Glomerular endothelial cell (primary cell): Measurements from ENCODE around the gene GALNT18. TPM values are rescaled to one million over a fixed set of nuclear protein-coding genes. Genes with fewer than 3 reads are reported as not detected.

Experiments
- DNase-seq: peaks from one replicate; pipeline ENCODE4 v3.0.0-alpha.2; 2011; ENCODE audit warnings: low read depth, low spot score; ENCODE audit errors: extremely low read depth
- total RNA-seq: library from RNA; depleted of rRNA; stranded (reverse); fragments of >200 nt; gene quantifications from 2 replicates; pipeline ENCODE4 v1.2.3, GENCODE V29; 2015

GALNT18 gene
- total RNA-seq, 1 donor from 2014 or later = 101 TPM

DNA sequence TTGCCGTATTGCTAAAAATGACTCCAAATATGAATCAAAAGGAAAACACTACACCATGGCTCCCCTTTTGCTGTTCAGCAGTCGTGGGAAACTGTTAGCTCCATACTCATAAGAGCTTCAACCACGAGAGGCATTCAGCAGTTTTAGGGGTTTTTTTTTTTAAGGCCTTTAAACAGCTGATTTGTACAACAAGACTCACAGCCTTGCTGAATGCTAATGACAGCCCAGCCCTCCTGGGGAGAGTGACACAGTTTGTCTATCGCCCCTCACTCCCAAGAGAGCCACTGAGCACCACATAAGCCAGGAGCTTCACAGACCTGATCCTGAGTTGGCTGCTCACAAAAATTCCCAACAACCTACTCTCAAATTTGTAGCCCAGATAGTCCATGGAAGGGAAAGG is 32.4 kb downstream of the GALNT18 start:
- no peak for DNase-seq

- no peak for DNase-seq
Measured at GRCh38 chr11:11588891-11589290, 32.9 kb downstream of the GALNT18 start.

GRCh38 chr11:11588243-11588642 is 33.6 kb downstream of the GALNT18 start:
- no peak for DNase-seq

DNA sequence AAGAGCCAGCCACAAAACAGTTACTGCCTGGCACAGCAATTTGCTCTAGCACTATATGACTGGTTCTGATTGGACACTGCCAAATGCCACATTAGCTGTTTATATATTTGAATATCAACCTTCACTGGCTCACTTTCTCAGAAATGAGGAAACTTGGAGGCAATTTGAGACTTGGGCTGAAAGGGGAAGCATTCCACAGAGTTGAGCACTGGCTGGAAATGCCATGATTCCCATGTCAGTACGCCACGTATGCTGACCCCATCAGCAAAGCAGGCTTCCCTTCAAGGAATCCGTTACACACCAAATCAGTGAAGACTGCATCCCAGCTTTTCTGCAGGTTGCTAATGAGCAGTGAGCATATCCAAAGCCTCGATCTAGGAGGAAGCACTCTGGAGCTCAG is 34.7 kb downstream of the GALNT18 start:
- DNase-seq = no peak

- no peak for DNase-seq
Measured at GRCh38 chr11:11586465-11586864, 35.3 kb downstream of the GALNT18 start.

- no peak for DNase-seq
Measured at GRCh38 chr11:11584937-11585336, 36.9 kb downstream of the GALNT18 start.

GRCh38 chr11:11584530-11584810 is 37.3 kb downstream of the GALNT18 start:
- no peak for DNase-seq

- DNase-seq = no peak
Measured at GRCh38 chr11:11583801-11584529, 37.8 kb downstream of the GALNT18 start.

DNA sequence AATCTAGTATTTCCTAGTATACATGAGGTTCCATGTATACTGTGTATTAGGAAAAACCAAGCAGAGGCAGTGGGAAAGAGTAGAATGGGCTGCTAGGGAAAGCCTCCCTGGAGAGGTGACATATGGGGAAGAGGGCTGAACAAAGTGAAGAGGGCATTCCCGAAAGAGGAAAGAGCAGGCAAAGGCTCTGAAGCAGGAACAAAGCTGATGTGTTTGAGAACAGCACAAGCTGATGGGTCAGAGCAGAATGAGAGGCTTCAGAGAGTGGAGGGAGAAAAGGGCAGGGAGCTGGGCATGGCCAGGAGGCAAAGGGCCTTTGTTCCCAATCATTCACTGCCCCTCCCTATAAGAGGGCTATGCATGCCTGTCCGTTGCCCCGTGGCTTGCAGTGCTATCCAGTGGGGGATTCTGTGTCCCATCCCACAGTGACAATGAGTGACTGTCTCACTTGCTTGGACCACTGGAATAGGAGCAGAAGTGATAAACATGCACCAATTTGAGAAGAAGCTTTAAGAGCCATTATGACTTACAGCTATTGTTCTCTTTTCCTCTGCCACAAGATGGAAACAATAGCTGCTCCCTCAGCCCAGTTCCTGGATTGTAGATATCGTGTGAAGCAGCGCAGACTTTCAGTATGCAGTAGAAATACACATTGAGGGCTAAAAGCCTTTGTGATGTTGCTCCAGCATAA is 39.6 kb downstream of the GALNT18 start:
- DNase-seq = peak; percentile 48

DNA sequence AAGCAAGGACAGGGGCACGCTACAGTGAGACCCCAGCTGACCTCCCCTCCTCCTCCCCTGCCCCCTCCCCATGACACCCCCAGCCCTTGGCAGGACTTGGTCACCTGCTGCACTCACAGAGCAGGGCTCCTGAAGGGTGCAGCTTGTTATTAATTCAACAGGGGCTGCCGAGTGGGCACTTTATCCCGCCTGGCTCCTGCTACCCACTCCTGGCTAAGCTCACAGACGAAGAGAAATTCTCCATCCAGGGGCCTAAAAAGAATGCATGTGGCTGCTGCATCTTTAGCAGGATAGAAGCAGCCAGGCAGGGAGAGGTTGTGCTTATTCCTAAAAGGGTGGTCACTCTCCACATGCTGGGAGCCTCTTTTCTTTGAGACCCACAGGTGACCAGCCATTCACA is 40.3 kb downstream of the GALNT18 start:
- DNase-seq = no peak

DNA sequence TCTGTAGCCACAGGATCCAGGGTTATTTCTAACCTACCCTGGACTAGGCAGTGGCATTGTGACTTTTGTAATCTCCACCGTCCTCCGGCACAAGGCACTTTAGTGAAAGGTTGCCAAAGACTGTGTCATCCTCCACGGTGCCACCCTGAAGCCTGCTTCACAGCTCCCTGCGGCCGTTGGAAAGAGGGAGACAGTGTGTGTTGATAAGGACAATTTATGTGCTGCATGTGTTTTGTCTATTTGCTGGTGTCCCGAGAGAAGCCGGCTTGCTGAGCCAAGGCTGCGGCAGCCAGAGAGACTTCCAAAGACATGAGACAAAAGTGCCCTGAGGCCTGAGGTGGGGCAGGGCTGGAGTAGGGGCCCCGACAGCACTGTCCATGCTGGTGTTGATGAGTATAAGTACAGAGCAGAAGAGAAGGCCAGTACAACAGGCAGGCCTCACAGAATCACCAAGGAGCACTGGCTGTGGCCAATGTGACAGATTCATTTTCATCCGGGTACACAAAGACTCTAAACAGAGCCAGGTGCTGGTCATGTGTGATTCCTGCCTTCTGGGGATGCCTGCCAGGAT is 40.9 kb downstream of the GALNT18 start:
- DNase-seq = no peak

DNA sequence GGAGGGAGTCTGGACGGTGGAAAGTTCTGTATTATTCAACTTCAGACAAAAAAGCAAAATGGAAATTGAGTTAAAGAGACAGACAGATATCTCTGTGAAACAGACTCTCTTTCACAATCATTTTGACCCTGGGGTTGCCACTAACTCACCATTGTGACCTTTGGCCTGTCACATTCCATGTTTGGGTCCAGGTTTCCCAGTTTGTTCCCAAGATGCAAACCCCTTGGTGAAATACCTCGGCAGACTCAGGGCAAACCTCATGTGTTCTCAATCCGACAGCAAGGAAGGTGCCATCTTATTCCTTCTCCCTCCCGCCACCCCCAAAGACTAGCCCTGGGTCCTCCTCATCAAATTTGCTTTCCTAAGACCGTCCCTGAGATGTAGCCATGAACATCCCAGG is 41.8 kb downstream of the GALNT18 start:
- no peak for DNase-seq

DNA sequence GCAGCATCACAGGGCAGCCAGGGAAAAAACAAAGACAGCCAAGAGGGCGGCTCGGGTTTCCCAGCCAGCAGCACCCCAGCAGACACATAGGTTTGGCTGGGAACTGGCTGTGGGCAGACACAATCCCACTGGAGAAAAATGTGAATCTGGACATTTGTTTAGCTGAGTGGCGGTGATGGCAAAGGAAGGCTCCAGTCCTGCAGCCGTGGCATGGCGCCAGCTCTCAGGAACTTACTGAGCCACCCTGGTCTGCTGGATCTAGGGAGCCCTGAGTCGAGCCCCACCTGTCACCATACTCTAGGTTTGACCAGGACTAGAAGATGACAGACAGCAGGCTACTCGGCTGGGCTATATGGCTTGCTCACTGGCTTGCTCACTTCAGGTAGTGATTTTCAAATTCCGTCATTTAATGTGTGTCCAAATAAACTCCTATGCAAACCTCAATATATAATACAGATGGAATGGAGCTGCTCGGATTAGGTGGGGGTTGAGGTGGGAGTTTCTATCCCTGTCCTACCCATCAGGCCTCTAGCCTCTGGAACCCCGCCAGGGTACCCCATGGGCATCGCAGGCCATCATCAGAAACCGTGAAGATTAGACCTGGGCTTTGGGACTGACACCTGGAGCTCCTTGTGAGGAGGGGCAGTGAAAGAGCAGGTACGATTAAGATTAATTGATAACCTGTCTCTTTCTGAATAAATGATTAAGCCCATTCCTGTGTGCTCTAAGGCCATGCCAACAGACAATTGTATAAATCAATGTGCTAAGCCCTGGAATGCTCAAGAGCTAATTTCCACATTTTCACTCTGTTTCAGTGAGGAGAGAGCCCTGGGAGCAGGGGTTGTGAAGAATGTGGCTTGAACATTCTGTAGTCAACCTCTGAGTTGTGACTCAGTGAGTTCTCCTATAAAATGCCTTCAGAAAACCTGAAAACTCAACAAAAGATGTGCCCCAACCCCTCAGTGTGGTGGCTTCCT is 42.5 kb downstream of the GALNT18 start:
- DNase-seq = no peak

DNA sequence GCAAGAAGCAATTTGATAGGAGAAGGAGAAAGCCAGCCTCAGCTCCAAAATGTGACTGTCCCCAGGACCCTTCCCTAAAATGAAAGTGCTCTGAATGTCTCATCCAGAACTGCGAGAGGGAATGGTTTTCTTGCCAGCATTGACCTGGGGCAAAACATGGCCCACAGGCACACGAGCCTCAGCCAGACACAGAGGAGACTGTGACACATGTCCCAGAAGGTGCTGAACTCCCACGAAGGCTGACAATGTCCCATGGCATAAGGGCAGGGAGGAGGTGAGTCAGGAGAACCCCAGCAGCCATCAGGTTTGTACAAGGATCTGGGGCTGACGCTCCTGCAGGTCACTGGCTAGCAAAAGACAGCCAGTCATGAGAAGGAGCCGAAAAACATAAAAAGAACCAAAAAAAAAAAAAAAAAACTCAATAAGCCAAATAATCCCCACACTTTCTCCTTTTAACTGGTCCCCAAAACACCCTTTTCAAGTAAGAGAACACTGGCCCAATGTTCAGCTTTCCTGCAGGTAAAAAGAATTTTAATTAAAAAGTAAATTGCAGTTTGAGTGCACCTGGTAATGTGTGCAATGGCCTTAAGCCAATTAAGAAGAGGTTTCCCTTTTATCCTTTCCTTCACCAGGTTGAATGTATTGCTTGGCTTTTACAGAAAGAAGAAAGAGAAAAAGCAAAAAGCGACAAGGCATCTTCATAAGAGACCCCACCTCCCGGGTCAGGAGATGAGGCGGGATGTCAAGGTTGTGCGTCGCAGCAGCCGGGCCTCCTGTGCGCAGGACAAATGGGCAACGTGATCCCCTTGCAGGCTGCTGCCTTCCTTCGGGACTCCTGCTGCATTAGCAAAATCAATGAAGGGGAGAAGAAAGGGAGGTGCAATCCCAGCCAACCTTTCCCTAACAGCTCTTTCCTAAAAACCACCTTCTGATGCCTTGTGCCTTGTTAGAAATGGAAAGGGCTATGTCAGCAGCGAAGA is 43.6 kb downstream of the GALNT18 start:
- no peak for DNase-seq

GRCh38 chr11:11577251-11577855 is 44.5 kb downstream of the GALNT18 start:
- no peak for DNase-seq

- DNase-seq = no peak
Measured at GRCh38 chr11:11574373-11575287, 47.2 kb downstream of the GALNT18 start.

GRCh38 chr11:11572386-11572785 is 49.4 kb downstream of the GALNT18 start:
- DNase-seq = no peak

DNA sequence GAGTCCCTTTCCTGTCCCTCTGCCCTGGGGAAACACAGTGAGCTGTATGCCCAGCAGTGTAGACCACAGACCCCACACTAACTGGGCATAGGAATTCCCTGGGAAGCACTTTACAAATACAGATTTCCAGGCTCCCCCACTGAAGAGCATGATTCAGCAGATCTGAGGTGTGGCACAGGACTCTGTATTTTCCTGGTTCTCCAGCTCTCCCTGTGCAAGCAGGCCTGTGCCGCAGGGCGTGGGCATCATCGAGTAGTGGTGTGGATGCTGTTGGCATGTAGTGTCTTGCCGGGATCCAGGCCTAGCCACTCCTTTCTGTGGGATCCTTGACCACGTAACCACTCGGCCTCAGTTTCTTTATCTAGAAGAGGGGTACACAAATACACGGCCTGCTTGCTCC is 49.9 kb downstream of the GALNT18 start:
- DNase-seq = no peak

DNA sequence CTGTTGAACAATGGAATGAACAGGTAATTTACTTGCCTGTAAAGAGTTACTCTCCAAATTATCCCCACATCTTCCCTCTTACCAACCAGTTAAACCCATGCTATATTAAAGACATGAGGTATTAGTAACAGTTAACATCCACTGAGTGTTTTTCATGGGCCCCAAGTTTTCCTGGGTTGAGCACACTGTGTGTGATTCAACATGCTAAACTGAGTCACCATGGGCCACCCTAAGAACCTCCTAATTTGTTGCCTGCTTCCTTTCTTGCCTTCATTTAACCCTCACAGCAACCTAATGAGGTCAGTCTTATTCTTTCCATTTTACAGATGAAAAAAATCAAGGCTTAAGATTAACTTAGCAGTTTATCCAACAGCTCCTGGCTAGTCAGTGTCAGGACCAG is 51.0 kb downstream of the GALNT18 start:
- no peak for DNase-seq
